GM12878 (cell line): ENCODE results near the gene MAN2A2. TPM values are rescaled to one million over a fixed set of nuclear protein-coding genes. Genes with fewer than 3 reads are reported as not detected.

ENCODE experiments used
- ATAC-seq: fragments of 200-7000 bp; cut with Tn5 transposase; 3 replicates; pipeline ENCODE4 v1.9.1; 2020; ENCODE audit warnings: mild to moderate bottlenecking, moderate library complexity
- BruUV-seq: library from RNA; stranded (reverse); fragments of 400-500 nt; replicated peaks from 2 replicates; lab custom pipeline; 2021; lab: Mats Ljungman, UMichigan
- CTCF ChIA-PET: fragments of 300-600 bp; sonication (Branson Sonifier 250); formaldehyde crosslinking; extraction: SDS; loops from one replicate; lab custom pipeline; 2021; ENCODE audit warnings: inconsistent platforms; lab: Yijun Ruan, JAX
- POLR2A ChIA-PET: fragments of 350-600 bp; formaldehyde crosslinking; extraction: SDS; loops from one replicate; lab custom pipeline; 2021; ENCODE audit warnings: inconsistent platforms; lab: Charles Lee
- RAD21 ChIA-PET: fragments of 300-600 bp; sonication (Branson Sonifier 250); formaldehyde crosslinking; loops from one replicate; lab custom pipeline; 2023; ENCODE audit warnings: antibody characterized with exemption; ENCODE audit not compliant: unreplicated experiment; lab: Charles Lee
- SMC1A ChIA-PET: fragments of 300-600 bp; sonication (Branson Sonifier 250); formaldehyde crosslinking; loops from one replicate; lab custom pipeline; 2023; ENCODE audit not compliant: unreplicated experiment, uncharacterized antibody; lab: Charles Lee
- DNase-seq: peaks from one replicate; pipeline ENCODE4 v3.0.0-alpha.2; 2011; ENCODE audit warnings: low read depth, low spot score
- FAIRE-seq: peaks from 3 replicates; lab custom pipeline; 2011; peaks lifted over from hg19 to GRCh38; lab: Jason Lieb, UNC
- H2AFZ ChIP-seq: 2 replicates; pipeline ENCODE4 v1.6.0; 2011; ENCODE audit warnings: low read depth, low read length, control low read depth; ENCODE audit not compliant: control insufficient read depth
- H3K27ac ChIP-seq: 2 replicates; pipeline ENCODE4 v1.5.1; 2011; ENCODE audit warnings: control low read depth; ENCODE audit not compliant: control insufficient read depth, insufficient read depth
- H3K27me3 ChIP-seq, 2 experiments: replicated peaks in 1 of 2; 2 replicates each; pipeline versions ENCODE4 v1.6.0 to v1.6.1; 2011; ENCODE audit warnings: low read length in 1 of 2; ENCODE audit not compliant: control insufficient read depth in 2 of 2, insufficient read depth in 2 of 2
- H3K36me3 ChIP-seq, 2 experiments: 2 replicates each; pipeline ENCODE4 v1.5.1; 2011; ENCODE audit warnings: low read length in 1 of 2; ENCODE audit not compliant: control insufficient read depth in 2 of 2, insufficient read depth in 2 of 2
- H3K4me1 ChIP-seq: 2 replicates; pipeline ENCODE4 v1.6.1; 2011; ENCODE audit warnings: mild to moderate bottlenecking, low read length, moderate library complexity, mixed read lengths; ENCODE audit not compliant: control insufficient read depth, insufficient read depth
- H3K4me2 ChIP-seq: 2 replicates; pipeline ENCODE4 v1.6.0; 2011; ENCODE audit warnings: control low read depth; ENCODE audit not compliant: control insufficient read depth, insufficient read depth
- H3K4me3 ChIP-seq: fragments of 200-600 bp; sonication (generic); 2 replicates; pipeline ENCODE4 v1.5.1; 2016
- H3K79me2 ChIP-seq: 2 replicates; pipeline ENCODE4 v1.6.0; 2011; ENCODE audit warnings: low read length; ENCODE audit not compliant: control insufficient read depth, insufficient read depth
- H3K9ac ChIP-seq: 2 replicates; pipeline ENCODE4 v1.8.0; 2011; ENCODE audit warnings: low read length, control low read depth, mixed read lengths; ENCODE audit not compliant: control insufficient read depth, insufficient read depth
- H3K9me3 ChIP-seq: replicated peaks from 3 replicates; pipeline ENCODE4 v1.5.1; 2011; ENCODE audit warnings: mild to moderate bottlenecking, low read length; ENCODE audit not compliant: control insufficient read depth, insufficient read depth
- H4K20me1 ChIP-seq: 2 replicates; pipeline ENCODE4 v1.6.0; 2011; ENCODE audit not compliant: control insufficient read depth, insufficient read depth
- CBX5 ChIP-seq: sonication (generic); IDR thresholded peaks from 2 replicates; pipeline ENCODE4 v1.6.1; 2016; ENCODE audit warnings: low read depth, moderate library complexity, mild to moderate bottlenecking, inconsistent platforms
- E2F4 ChIP-seq: IDR thresholded peaks from 2 replicates; pipeline ENCODE4 v1.6.1; 2012; ENCODE audit warnings: low read depth, low read length, improper control_type of control experiment
- HDAC2 ChIP-seq: fragments of 200-600 bp; sonication (generic); IDR thresholded peaks from 2 replicates; pipeline ENCODE4 v1.6.1; 2017
- HDGF ChIP-seq: fragments of 450-650 bp; IDR thresholded peaks from 2 replicates; pipeline ENCODE4 v1.6.1; 2016; ENCODE audit warnings: antibody characterized with exemption
- IKZF2 ChIP-seq, 2 experiments: fragments of 450-650 bp; IDR thresholded peaks; 2 replicates each; pipeline ENCODE4 v1.6.1; 2017; ENCODE audit warnings: mild to moderate bottlenecking in 2 of 2, moderate library complexity in 2 of 2
- MEF2B ChIP-seq: fragments of 450-650 bp; IDR thresholded peaks from 2 replicates; pipeline ENCODE4 v1.6.1; 2018; ENCODE audit warnings: mild to moderate bottlenecking, moderate library complexity; ENCODE audit not compliant: partially characterized antibody, poor library complexity, severe bottlenecking
- MTA2 ChIP-seq: fragments of 450-650 bp; IDR thresholded peaks from 2 replicates; pipeline ENCODE4 v1.6.1; 2016; ENCODE audit warnings: low read depth, mild to moderate bottlenecking, moderate library complexity
- NFYB ChIP-seq: IDR thresholded peaks from 2 replicates; pipeline ENCODE4 v1.6.1; 2011; ENCODE audit warnings: low read depth, mild to moderate bottlenecking, low read length, improper control_type of control experiment, moderate library complexity; ENCODE audit not compliant: insufficient read depth
- NR2C1 ChIP-seq: fragments of 450-650 bp; IDR thresholded peaks from 2 replicates; pipeline ENCODE4 v1.6.1; 2017; ENCODE audit warnings: antibody characterized with exemption, mild to moderate bottlenecking, moderate library complexity
- POLR2AphosphoS2 ChIP-seq: IDR thresholded peaks from 2 replicates; pipeline ENCODE4 v1.6.1; 2011; ENCODE audit warnings: low read depth, mild to moderate bottlenecking, low read length, improper control_type of control experiment, moderate library complexity
- SMAD5 ChIP-seq: IDR thresholded peaks from 2 replicates; pipeline ENCODE4 v1.6.1; 2016; ENCODE audit warnings: antibody characterized with exemption, low read depth
- SMC3 ChIP-seq: IDR thresholded peaks from 2 replicates; pipeline ENCODE4 v1.6.1; 2011; ENCODE audit warnings: low read length, improper control_type of control experiment, borderline replicate concordance
- STAT3 ChIP-seq: IDR thresholded peaks from 2 replicates; pipeline ENCODE4 v1.6.1; 2011; ENCODE audit warnings: low read depth, low read length, improper control_type of control experiment
- TAF1 ChIP-seq: IDR thresholded peaks from 2 replicates; pipeline ENCODE4 v1.6.1; 2011; ENCODE audit warnings: mild to moderate bottlenecking, low read depth, low read length, borderline replicate concordance
- TCF3 ChIP-seq: IDR thresholded peaks from 2 replicates; pipeline ENCODE4 v1.6.1; 2012; ENCODE audit warnings: low read depth, mild to moderate bottlenecking, low read length, borderline replicate concordance; ENCODE audit not compliant: insufficient read depth
- USF2 ChIP-seq: IDR thresholded peaks from 2 replicates; pipeline ENCODE4 v1.6.1; 2011; ENCODE audit warnings: low read depth, low read length, improper control_type of control experiment, borderline replicate concordance
- WGBS: methylation state at CpG from one replicate; pipeline ENCODE4 v1.1.6; 2016; ENCODE audit warnings: low lambda C conversion rate; ENCODE audit not compliant: insufficient replicate concordance, insufficient coverage; ENCODE audit errors: missing lambda C conversion rate; 5-methylcytosine and 5-hydroxymethylcytosine counted together
- in situ Hi-C: fragments of 300-500 bp; cut with MboI; formaldehyde crosslinking; loops from 9 replicates; pipeline ENCODE4 v1.14.3; 2018; ENCODE audit warnings: mixed read lengths
- intact Hi-C: fragments of 100-400 bp; cut with micrococcal nuclease; formaldehyde crosslinking; loops from one replicate; pipeline ENCODE4 v1.14.2; 2022; ENCODE audit not compliant: unreplicated experiment
- polyA plus RNA-seq, 11 experiments: library from polyadenylated mRNA; depleted of rRNA in 4 of 11; unstranded in 6 of 11; stranded (reverse) in 5 of 11; fragments of >200 nt; fragmentation: Nextera tagmentation in 4 of 11; fragmentation: Illumina TruSeq in 1 of 11; extraction: Ambion mirVana in 4 of 11; extraction: Trizol in 1 of 11; gene quantifications; 1 replicate in 1 of 11; 2 replicates in 10 of 11; pipeline versions ENCODE4 v1.2.1 to v1.2.3, GENCODE V29; 2011 to 2016; ENCODE audit warnings: inconsistent platforms in 2 of 11, missing spikeins in 2 of 11, low read depth in 1 of 11
- total RNA-seq, 4 experiments: library from RNA; depleted of rRNA in 3 of 4; stranded (reverse); fragments of >200 nt in 3 of 4; fragmentation: Illumina TruSeq in 1 of 4; extraction: Trizol in 1 of 4; gene quantifications; 2 replicates each; pipeline versions ENCODE4 v1.2.1 to v1.2.3, GENCODE V29; 2013 to 2021
- TF ChIP-seq, protein P1 (sequence below): fragments of 450-650 bp; IDR thresholded peaks from 2 replicates; pipeline ENCODE4 v1.6.1; 2018; ENCODE audit warnings: borderline replicate concordance, mild to moderate bottlenecking; ENCODE audit not compliant: partially characterized antibody
- TF ChIP-seq, protein P2 (sequence below): IDR thresholded peaks from 2 replicates; pipeline ENCODE4 v1.6.1; 2012; ENCODE audit warnings: mild to moderate bottlenecking, low read depth, low read length

Gene MAN2A2
- total and polyA plus RNA-seq, 10 of the 15 experiments (the other 5 are each of a cell fraction or from before 2014, with no cell fraction given) = 4.2 to 79.4 (median 23.2) TPM

- no peak for ATAC-seq
- FAIRE-seq = no peak
- ChIA-PET POLR2A (no interaction called here), RAD21 (no interaction called here), CTCF (no interaction called here), SMC1A (no interaction called here)
- H3K27ac ChIP-seq = no peak overlapping the region
- H2AFZ ChIP-seq = no peak overlapping the region
- H3K4me2 ChIP-seq = no peak overlapping the region
- peaks cover 3% of the 10 kb centered on the region for H3K79me2 ChIP-seq
- no peak for DNase-seq
- H3K9me3 ChIP-seq = no peaks in the 10 kb centered on the region
- H3K9ac ChIP-seq = no peak overlapping the region
- intact Hi-C loops (no loop called here), in situ Hi-C loops (no loop called here)
- H4K20me1 ChIP-seq = peaks cover 4% of the 10 kb centered on the region; the same call in 1 of the 2 replicates
- 98% methylated on average over 9 of the region's 15 CpGs for WGBS
- no peaks in the 10 kb centered on the region for H3K4me1 ChIP-seq
- H3K4me3 ChIP-seq = no peak overlapping the region
- H3K27me3 ChIP-seq = no peaks in the 10 kb centered on the region
- no TSS peak for BruUV-seq
- H3K36me3 ChIP-seq = peaks cover 17 to 40% of the 10 kb centered on the region in 2 experiments; a peak in 3 of 4 replicates
- no peak for TF ChIP-seq USF2
- TF ChIP-seq SMAD5 = no peak
- TF ChIP-seq, protein P1, sequence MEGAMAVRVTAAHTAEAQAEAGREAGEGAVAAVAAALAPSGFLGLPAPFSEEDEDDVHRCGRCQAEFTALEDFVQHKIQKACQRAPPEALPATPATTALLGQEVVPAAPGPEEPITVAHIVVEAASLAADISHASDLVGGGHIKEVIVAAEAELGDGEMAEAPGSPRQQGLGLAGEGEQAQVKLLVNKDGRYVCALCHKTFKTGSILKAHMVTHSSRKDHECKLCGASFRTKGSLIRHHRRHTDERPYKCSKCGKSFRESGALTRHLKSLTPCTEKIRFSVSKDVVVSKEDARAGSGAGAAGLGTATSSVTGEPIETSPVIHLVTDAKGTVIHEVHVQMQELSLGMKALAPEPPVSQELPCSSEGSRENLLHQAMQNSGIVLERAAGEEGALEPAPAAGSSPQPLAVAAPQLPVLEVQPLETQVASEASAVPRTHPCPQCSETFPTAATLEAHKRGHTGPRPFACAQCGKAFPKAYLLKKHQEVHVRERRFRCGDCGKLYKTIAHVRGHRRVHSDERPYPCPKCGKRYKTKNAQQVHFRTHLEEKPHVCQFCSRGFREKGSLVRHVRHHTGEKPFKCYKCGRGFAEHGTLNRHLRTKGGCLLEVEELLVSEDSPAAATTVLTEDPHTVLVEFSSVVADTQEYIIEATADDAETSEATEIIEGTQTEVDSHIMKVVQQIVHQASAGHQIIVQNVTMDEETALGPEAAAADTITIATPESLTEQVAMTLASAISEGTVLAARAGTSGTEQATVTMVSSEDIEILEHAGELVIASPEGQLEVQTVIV = no peak
- TF ChIP-seq IKZF2 (IDR thresholded peaks at IDR 0.05) = no peak
- TF ChIP-seq SMC3 = no peak
- TF ChIP-seq HDGF = no peak
- no peak for TF ChIP-seq CBX5
- TF ChIP-seq, protein P2, sequence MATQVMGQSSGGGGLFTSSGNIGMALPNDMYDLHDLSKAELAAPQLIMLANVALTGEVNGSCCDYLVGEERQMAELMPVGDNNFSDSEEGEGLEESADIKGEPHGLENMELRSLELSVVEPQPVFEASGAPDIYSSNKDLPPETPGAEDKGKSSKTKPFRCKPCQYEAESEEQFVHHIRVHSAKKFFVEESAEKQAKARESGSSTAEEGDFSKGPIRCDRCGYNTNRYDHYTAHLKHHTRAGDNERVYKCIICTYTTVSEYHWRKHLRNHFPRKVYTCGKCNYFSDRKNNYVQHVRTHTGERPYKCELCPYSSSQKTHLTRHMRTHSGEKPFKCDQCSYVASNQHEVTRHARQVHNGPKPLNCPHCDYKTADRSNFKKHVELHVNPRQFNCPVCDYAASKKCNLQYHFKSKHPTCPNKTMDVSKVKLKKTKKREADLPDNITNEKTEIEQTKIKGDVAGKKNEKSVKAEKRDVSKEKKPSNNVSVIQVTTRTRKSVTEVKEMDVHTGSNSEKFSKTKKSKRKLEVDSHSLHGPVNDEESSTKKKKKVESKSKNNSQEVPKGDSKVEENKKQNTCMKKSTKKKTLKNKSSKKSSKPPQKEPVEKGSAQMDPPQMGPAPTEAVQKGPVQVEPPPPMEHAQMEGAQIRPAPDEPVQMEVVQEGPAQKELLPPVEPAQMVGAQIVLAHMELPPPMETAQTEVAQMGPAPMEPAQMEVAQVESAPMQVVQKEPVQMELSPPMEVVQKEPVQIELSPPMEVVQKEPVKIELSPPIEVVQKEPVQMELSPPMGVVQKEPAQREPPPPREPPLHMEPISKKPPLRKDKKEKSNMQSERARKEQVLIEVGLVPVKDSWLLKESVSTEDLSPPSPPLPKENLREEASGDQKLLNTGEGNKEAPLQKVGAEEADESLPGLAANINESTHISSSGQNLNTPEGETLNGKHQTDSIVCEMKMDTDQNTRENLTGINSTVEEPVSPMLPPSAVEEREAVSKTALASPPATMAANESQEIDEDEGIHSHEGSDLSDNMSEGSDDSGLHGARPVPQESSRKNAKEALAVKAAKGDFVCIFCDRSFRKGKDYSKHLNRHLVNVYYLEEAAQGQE = no peak
- TF ChIP-seq HDAC2 = no peak
- no peak for TF ChIP-seq STAT3
- TF ChIP-seq TAF1 = no peak
- TF ChIP-seq NR2C1 = no peak
- no peak for TF ChIP-seq NFYB
- TF ChIP-seq MTA2 = no peak
- no peak for TF ChIP-seq POLR2AphosphoS2
- TF ChIP-seq MEF2B = no peak
- no peak for TF ChIP-seq E2F4
- TF ChIP-seq TCF3 = no peak
These were observed 24.4 kb upstream of the MAN2A2 start for GRCh38 chr15:90878660-90879059.
